ENCODE measurements around the gene ANTXR2. TPM values are rescaled to one million over a fixed set of nuclear protein-coding genes. Genes with fewer than 3 reads are reported as not detected.

ANTXR2 gene
- total RNA-seq, 1 experiment from 2014 or later, result not detected

GRCh38 chr4:80053140-80053910 lies 19.7 kb downstream of the ANTXR2 start:
- Histone ChIP-seq H3K9ac (ENCODE audit: low read length) (no peak overlapping the region), H3K9me2 (replicated peaks; ENCODE audit: insufficient read depth, low read length) (no peaks in the 10 kb centered on the region), H3K4me3 (ENCODE audit: low read length) (no peak overlapping the region), H2AFZ (ENCODE audit: low read length) (no peak overlapping the region), H3K27ac (ENCODE audit: low read length) (no peak overlapping the region), H4K20me1 (ENCODE audit: insufficient read depth, low read depth, low read length) (no peaks in the 10 kb centered on the region), H3K9me3 (ENCODE audit: low read length) (no peaks in the 10 kb centered on the region), H3K79me2 (ENCODE audit: low read length) (no peaks in the 10 kb centered on the region), H3K36me3 (ENCODE audit: insufficient read depth, low read length) (no peaks in the 10 kb centered on the region), H3K4me2 (ENCODE audit: low read depth, low read length, poor library complexity, severe bottlenecking) (no peak overlapping the region), H3K27me3 (ENCODE audit: low read length) (no peaks in the 10 kb centered on the region), H3K4me1 (ENCODE audit: low read length) (no peaks in the 10 kb centered on the region)
- DNase-seq, result no peak

GRCh38 chr4:80049813-80050534 lies 23.1 kb downstream of the ANTXR2 start:
- H3K9ac ChIP-seq (ENCODE audit: low read length), result no peak overlapping the region
- no peak overlapping the region for H3K4me2 ChIP-seq (ENCODE audit: low read depth, low read length, poor library complexity, severe bottlenecking)
- DNase-seq, result no peak
- no peaks in the 10 kb centered on the region for H3K36me3 ChIP-seq (ENCODE audit: insufficient read depth, low read length)
- no peaks in the 10 kb centered on the region for H3K9me2 ChIP-seq (replicated peaks; ENCODE audit: insufficient read depth, low read length)
- no peaks in the 10 kb centered on the region for H3K9me3 ChIP-seq (ENCODE audit: low read length)
- H4K20me1 ChIP-seq (ENCODE audit: insufficient read depth, low read depth, low read length), result no peaks in the 10 kb centered on the region
- no peaks in the 10 kb centered on the region for H3K79me2 ChIP-seq (ENCODE audit: low read length)
- no peak overlapping the region for H3K27ac ChIP-seq (ENCODE audit: low read length)
- no peaks in the 10 kb centered on the region for H3K27me3 ChIP-seq (ENCODE audit: low read length)
- H3K4me1 ChIP-seq (ENCODE audit: low read length), result no peaks in the 10 kb centered on the region
- no peak overlapping the region for H2AFZ ChIP-seq (ENCODE audit: low read length)
- no peak overlapping the region for H3K4me3 ChIP-seq (ENCODE audit: low read length)

- H3K9me2 ChIP-seq (replicated peaks; ENCODE audit: insufficient read depth, low read length), result no peaks in the 10 kb centered on the region
- no peak overlapping the region for H3K4me3 ChIP-seq (ENCODE audit: low read length)
- H3K9ac ChIP-seq (ENCODE audit: low read length), result no peak overlapping the region
- no peaks in the 10 kb centered on the region for H3K4me1 ChIP-seq (ENCODE audit: low read length)
- H3K9me3 ChIP-seq (ENCODE audit: low read length), result no peaks in the 10 kb centered on the region
- H3K27ac ChIP-seq (ENCODE audit: low read length), result no peak overlapping the region
- H4K20me1 ChIP-seq (ENCODE audit: insufficient read depth, low read depth, low read length), result no peaks in the 10 kb centered on the region
- no peak overlapping the region for H3K4me2 ChIP-seq (ENCODE audit: low read depth, low read length, poor library complexity, severe bottlenecking)
- H3K79me2 ChIP-seq (ENCODE audit: low read length), result no peaks in the 10 kb centered on the region
- no peaks in the 10 kb centered on the region for H3K36me3 ChIP-seq (ENCODE audit: insufficient read depth, low read length)
- no peak overlapping the region for H2AFZ ChIP-seq (ENCODE audit: low read length)
- DNase-seq, result no peak
- no peaks in the 10 kb centered on the region for H3K27me3 ChIP-seq (ENCODE audit: low read length)
These were observed 23.6 kb downstream of the ANTXR2 start for GRCh38 chr4:80049402-80049801.

DNA sequence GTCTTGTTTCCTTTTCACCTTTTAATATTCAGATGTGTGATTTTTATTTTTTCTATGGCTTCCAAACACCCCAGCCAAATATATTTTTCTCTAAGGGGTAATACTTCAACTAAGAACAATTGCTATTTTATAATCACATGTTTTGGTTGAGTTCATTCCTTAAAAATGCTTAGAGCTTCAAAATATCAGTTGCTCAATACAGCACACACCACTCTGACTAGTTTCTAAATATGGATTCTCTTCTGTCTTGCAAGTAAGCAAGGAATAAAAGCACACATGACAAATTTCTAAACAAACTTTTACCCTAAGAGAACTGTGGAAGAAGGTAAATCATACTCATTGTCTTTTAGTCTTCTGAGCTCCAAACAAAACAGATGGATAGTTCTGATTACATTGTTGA lies 27.2 kb downstream of the ANTXR2 start:
- Histone ChIP-seq H2AFZ (ENCODE audit: low read length) (no peak overlapping the region), H3K79me2 (ENCODE audit: low read length) (no peaks in the 10 kb centered on the region), H4K20me1 (ENCODE audit: insufficient read depth, low read depth, low read length) (no peaks in the 10 kb centered on the region), H3K9ac (ENCODE audit: low read length) (no peak overlapping the region), H3K27me3 (ENCODE audit: low read length) (no peaks in the 10 kb centered on the region), H3K36me3 (ENCODE audit: insufficient read depth, low read length) (no peaks in the 10 kb centered on the region), H3K4me2 (ENCODE audit: low read depth, low read length, poor library complexity, severe bottlenecking) (no peak overlapping the region), H3K4me3 (ENCODE audit: low read length) (no peak overlapping the region), H3K4me1 (ENCODE audit: low read length) (no peaks in the 10 kb centered on the region), H3K9me3 (ENCODE audit: low read length) (no peaks in the 10 kb centered on the region), H3K9me2 (replicated peaks; ENCODE audit: insufficient read depth, low read length) (no peaks in the 10 kb centered on the region), H3K27ac (ENCODE audit: low read length) (no peak overlapping the region)
- no peak for DNase-seq

DNA sequence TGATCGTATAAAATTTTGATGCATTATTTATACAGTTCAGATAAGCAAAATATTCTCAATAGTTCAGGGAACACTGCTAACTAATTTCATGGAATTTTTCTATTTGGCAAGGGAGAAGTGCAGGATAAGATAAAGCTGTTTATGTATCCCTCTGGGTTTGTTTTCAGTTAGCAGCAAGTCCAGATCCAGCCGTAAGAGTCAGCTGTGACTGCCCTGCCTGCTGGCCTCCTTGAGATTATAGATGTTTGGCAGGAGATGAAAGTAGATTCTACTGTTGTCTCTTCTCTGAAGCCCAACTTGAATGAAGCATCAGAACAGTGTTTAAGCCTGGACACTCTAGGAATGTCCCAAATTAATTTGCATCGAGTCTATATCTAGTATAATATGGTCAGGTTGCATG lies 29.5 kb downstream of the ANTXR2 start:
- no peaks in the 10 kb centered on the region for H3K79me2 ChIP-seq (ENCODE audit: low read length)
- no peaks in the 10 kb centered on the region for H3K9me3 ChIP-seq (ENCODE audit: low read length)
- no peak for DNase-seq
- H3K36me3 ChIP-seq (ENCODE audit: insufficient read depth, low read length), result no peaks in the 10 kb centered on the region
- no peak overlapping the region for H3K9ac ChIP-seq (ENCODE audit: low read length)
- no peaks in the 10 kb centered on the region for H4K20me1 ChIP-seq (ENCODE audit: insufficient read depth, low read depth, low read length)
- H2AFZ ChIP-seq (ENCODE audit: low read length), result no peak overlapping the region
- no peak overlapping the region for H3K4me3 ChIP-seq (ENCODE audit: low read length)
- no peaks in the 10 kb centered on the region for H3K27me3 ChIP-seq (ENCODE audit: low read length)
- H3K4me1 ChIP-seq (ENCODE audit: low read length), result no peaks in the 10 kb centered on the region
- no peak overlapping the region for H3K4me2 ChIP-seq (ENCODE audit: low read depth, low read length, poor library complexity, severe bottlenecking)
- H3K27ac ChIP-seq (ENCODE audit: low read length), result no peak overlapping the region
- H3K9me2 ChIP-seq (replicated peaks; ENCODE audit: insufficient read depth, low read length), result no peaks in the 10 kb centered on the region

DNA sequence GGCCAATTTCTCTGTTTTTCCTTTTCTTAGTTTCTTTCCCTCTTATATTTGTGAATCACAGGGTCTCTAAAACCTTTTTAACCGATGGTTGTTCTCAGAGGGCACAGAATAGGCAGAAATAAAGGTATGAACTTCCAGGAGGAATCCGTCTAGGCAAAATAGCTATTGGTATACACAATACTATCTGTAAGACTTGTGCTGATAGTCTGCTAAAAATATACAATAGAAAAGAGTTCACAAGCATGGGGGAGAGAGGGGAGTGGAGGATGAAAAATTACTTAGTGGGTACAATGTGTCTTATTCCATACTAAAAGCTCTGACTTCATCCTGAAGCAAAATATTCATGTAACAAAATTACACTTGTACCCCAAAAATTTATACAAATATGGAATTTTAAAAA lies 30.2 kb downstream of the ANTXR2 start:
- H3K4me3 ChIP-seq (ENCODE audit: low read length), result no peak overlapping the region
- no peaks in the 10 kb centered on the region for H3K9me3 ChIP-seq (ENCODE audit: low read length)
- H4K20me1 ChIP-seq (ENCODE audit: insufficient read depth, low read depth, low read length), result no peaks in the 10 kb centered on the region
- no peaks in the 10 kb centered on the region for H3K27me3 ChIP-seq (ENCODE audit: low read length)
- no peaks in the 10 kb centered on the region for H3K79me2 ChIP-seq (ENCODE audit: low read length)
- no peak for DNase-seq
- H3K36me3 ChIP-seq (ENCODE audit: insufficient read depth, low read length), result no peaks in the 10 kb centered on the region
- H3K9me2 ChIP-seq (replicated peaks; ENCODE audit: insufficient read depth, low read length), result no peaks in the 10 kb centered on the region
- H2AFZ ChIP-seq (ENCODE audit: low read length), result no peak overlapping the region
- H3K9ac ChIP-seq (ENCODE audit: low read length), result no peak overlapping the region
- no peak overlapping the region for H3K4me2 ChIP-seq (ENCODE audit: low read depth, low read length, poor library complexity, severe bottlenecking)
- no peak overlapping the region for H3K27ac ChIP-seq (ENCODE audit: low read length)
- no peaks in the 10 kb centered on the region for H3K4me1 ChIP-seq (ENCODE audit: low read length)

DNA sequence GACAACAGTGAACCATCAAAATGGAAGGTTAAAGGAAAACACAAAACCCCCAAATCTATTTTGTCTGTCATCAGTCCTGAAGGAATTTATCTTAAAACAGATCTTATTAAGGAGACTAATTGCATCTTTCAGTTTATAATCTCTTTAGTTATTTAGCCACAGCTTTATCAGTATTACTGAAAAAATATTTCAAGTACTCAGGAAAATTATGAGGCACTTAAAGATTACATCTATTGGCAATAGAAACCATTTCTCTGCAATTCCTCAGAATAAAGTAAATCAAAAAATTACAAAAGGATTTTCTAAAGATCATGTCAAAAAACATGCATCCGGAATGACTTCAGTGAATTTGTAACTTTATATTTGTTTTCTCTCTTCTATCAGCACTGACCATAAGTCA lies 35.2 kb downstream of the ANTXR2 start:
- H3K27ac ChIP-seq (ENCODE audit: low read length), result no peak overlapping the region
- H3K9me2 ChIP-seq (replicated peaks; ENCODE audit: insufficient read depth, low read length), result no peaks in the 10 kb centered on the region
- no peaks in the 10 kb centered on the region for H3K9me3 ChIP-seq (ENCODE audit: low read length)
- H3K9ac ChIP-seq (ENCODE audit: low read length), result no peak overlapping the region
- no peak overlapping the region for H3K4me2 ChIP-seq (ENCODE audit: low read depth, low read length, poor library complexity, severe bottlenecking)
- no peak overlapping the region for H2AFZ ChIP-seq (ENCODE audit: low read length)
- H3K36me3 ChIP-seq (ENCODE audit: insufficient read depth, low read length), result no peaks in the 10 kb centered on the region
- H3K4me1 ChIP-seq (ENCODE audit: low read length), result no peaks in the 10 kb centered on the region
- H3K4me3 ChIP-seq (ENCODE audit: low read length), result no peak overlapping the region
- no peaks in the 10 kb centered on the region for H3K79me2 ChIP-seq (ENCODE audit: low read length)
- no peak for DNase-seq
- no peaks in the 10 kb centered on the region for H4K20me1 ChIP-seq (ENCODE audit: insufficient read depth, low read depth, low read length)
- H3K27me3 ChIP-seq (ENCODE audit: low read length), result no peaks in the 10 kb centered on the region

GRCh38 chr4:80036949-80037685 lies 35.9 kb downstream of the ANTXR2 start:
- no peak overlapping the region for H3K4me2 ChIP-seq (ENCODE audit: low read depth, low read length, poor library complexity, severe bottlenecking)
- no peaks in the 10 kb centered on the region for H3K9me2 ChIP-seq (replicated peaks; ENCODE audit: insufficient read depth, low read length)
- H4K20me1 ChIP-seq (ENCODE audit: insufficient read depth, low read depth, low read length), result no peaks in the 10 kb centered on the region
- no peaks in the 10 kb centered on the region for H3K79me2 ChIP-seq (ENCODE audit: low read length)
- no peak overlapping the region for H3K9ac ChIP-seq (ENCODE audit: low read length)
- DNase-seq, result no peak
- H2AFZ ChIP-seq (ENCODE audit: low read length), result no peak overlapping the region
- H3K36me3 ChIP-seq (ENCODE audit: insufficient read depth, low read length), result no peaks in the 10 kb centered on the region
- no peak overlapping the region for H3K4me3 ChIP-seq (ENCODE audit: low read length)
- H3K27ac ChIP-seq (ENCODE audit: low read length), result no peak overlapping the region
- no peaks in the 10 kb centered on the region for H3K27me3 ChIP-seq (ENCODE audit: low read length)
- H3K9me3 ChIP-seq (ENCODE audit: low read length), result no peaks in the 10 kb centered on the region
- H3K4me1 ChIP-seq (ENCODE audit: low read length), result no peaks in the 10 kb centered on the region

All from Karpas-422 (cell line).